Fibroblast of mammary gland (primary cell): ENCODE data around the gene DYRK1A.
"Not testable (repeated sequence)": the region's sequence is repeated elsewhere in the genome, so short reads cannot be mapped to it uniquely, and the experiment has no call there.

Source experiments
- DNase-seq: peaks from one replicate; pipeline ENCODE4 v3.0.0-alpha.2; 2010; ENCODE audit warnings: low read depth
- H3K4me3 ChIP-seq: 2 replicates; pipeline ENCODE4 v1.5.1; 2011; ENCODE audit warnings: low read depth, mild to moderate bottlenecking, low read length, moderate library complexity; ENCODE audit not compliant: control insufficient read depth
- CTCF ChIP-seq: conservative IDR thresholded peaks from 2 replicates; pipeline ENCODE4 v1.5.1; 2011; ENCODE audit warnings: low read depth, low read length, inconsistent platforms; ENCODE audit not compliant: control insufficient read depth, insufficient read depth

The DYRK1A gene

DNA sequence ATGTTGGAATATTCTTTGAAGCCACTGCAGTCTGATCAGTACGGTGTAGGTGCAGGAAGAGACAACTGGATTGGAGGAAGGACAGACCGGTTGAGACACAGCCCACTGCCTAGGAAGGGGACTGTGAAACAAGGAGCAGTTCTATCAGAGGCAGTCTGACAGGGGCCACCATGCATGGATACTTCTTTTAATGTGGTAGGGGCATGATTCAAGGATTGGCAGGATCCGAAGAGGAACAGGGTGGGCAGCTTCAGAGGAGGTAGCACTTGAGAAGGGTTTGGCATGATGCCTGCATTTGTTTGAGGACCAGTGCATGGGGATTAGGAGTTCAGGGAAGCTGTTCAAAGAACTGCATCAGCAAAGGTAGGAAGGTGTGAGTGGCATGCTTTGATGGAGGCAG, 167.9 kb downstream of the DYRK1A start:
- no peak overlapping the region for H3K4me3 ChIP-seq
- no peak for DNase-seq
- no peak for TF ChIP-seq CTCF

DNA sequence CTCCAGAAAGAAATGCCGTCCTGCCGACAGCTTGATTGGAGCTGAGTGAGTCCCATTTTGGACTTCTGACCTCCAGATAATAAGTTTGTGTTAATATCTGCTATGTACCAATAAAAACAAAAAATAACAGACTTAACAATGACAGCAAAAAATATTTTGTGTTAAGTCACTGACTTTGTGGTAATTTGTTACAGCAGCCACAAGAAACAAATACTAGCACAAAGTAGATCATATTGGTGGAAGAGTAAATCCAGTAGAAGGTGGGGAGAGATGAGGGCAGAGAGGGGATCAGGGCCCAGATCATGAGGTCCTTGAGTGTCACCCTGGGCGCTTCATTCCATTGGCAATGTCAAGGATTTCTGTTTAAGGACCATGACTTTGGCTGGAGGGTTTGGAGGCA, 168.6 kb downstream of the DYRK1A start:
- no peak for TF ChIP-seq CTCF
- H3K4me3 ChIP-seq: no peak overlapping the region
- DNase-seq: no peak

DNA sequence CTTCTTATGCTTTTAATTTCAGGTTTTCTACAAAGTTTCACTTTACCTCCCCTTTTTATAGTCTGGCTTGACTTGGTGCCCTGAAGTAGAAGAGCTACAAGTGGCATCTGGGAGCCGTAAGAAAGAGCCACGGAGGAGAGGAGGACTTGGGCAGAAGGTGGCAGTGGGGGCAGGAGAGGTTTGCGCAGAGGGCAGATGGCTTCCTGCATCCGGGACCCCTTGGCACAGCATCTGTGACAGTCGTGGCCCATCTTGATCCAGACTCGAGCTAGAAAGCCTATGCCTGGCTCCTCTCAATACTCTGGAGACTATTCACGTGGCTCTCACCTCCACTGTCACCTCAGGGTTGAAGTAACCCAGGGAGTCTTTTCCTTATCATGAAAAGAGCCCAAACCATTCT, 169.1 kb downstream of the DYRK1A start:
- TF ChIP-seq CTCF: no peak
- no peak for DNase-seq
- no peak overlapping the region for H3K4me3 ChIP-seq

GRCh38 chr21:37536616-37537278, 170.2 kb downstream of the DYRK1A start:
- TF ChIP-seq CTCF: no peak
- no peak overlapping the region for H3K4me3 ChIP-seq
- no peak for DNase-seq

GRCh38 chr21:37537391-37537996, 170.9 kb downstream of the DYRK1A start:
- DNase-seq: no peak
- TF ChIP-seq CTCF: no peak

GRCh38 chr21:37538971-37539590, 172.5 kb downstream of the DYRK1A start:
- no peak overlapping the region for H3K4me3 ChIP-seq
- no peak for DNase-seq
- no peak for TF ChIP-seq CTCF

More at GRCh38 chr21:37537391-37537996, 170.9 kb downstream of the DYRK1A start:
- no peak overlapping the region for H3K4me3 ChIP-seq

DNA sequence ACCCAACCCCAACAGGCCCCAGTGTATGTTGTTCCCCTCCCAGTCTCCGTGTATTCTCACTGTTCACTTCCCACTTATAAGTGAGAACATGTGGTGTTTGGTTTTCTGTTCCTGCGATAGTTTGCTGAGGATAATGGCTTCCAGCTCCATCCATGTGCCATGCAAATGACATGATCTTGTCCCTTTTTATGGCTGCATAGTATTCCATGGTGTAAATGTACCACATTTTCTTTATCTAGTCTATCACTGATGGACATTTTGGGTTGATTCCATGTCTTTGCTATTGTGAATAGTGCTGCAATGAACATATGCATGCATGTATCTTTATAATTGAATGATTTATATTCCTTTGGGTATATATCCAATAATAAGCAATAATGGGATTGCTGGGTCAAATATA, 174.6 kb downstream of the DYRK1A start:
- not testable (repeated sequence) for DNase-seq, H3K4me3 ChIP-seq
